Stimulated activated CD4-positive, alpha-beta T cell treated with anti-CD3 and anti-CD28 coated beads, Interleukin-1b, Interleukin-23, amount 100 ng/mL, for 1 hour (primary cell): Measurements from ENCODE around the gene HEXD.

Source experiments
- DNase-seq, 2 donors: peaks; one replicate each; pipeline ENCODE4 v3.0.0-alpha.2; 2020; ENCODE audit warnings: low read depth in 2 of 2

Gene HEXD

GRCh38 chr17:82489851-82490511 is 71.8 kb downstream of the HEXD start:
- no peak for DNase-seq

GRCh38 chr17:82490512-82491195 is 72.5 kb downstream of the HEXD start:
- no peak for DNase-seq

- no peak for DNase-seq
Measured at GRCh38 chr17:82491196-82491530, 73.0 kb downstream of the HEXD start.

GRCh38 chr17:82491533-82491932 is 73.4 kb downstream of the HEXD start:
- no peak for DNase-seq
